ENCODE data around the gene ARFGEF3. TPM values are rescaled to one million over a fixed set of nuclear protein-coding genes. Genes with fewer than 3 reads are reported as not detected.

ARFGEF3 gene
- total and polyA plus RNA-seq, 10 of the 15 experiments (the other 5 are each of a cell fraction or from before 2014, with no cell fraction given): under 0.01 to 0.08 (median 0.02) TPM; not detected in 1

GRCh38 chr6:138328210-138328609, 166.5 kb downstream of the ARFGEF3 start:
- no peaks in the 10 kb centered on the region for H3K79me2 ChIP-seq (ENCODE audit: control insufficient read depth, insufficient read depth, low read length)
- DNase-seq (ENCODE audit: low read depth, low spot score) (no peak), FAIRE-seq (no peak), ATAC-seq (no peak)
- no peaks in the 10 kb centered on the region for H3K36me3 ChIP-seq (ENCODE audit: control insufficient read depth in 2 of 2, insufficient read depth in 2 of 2, low read length in 1 of 2)
- POLR2A ChIA-PET: no interaction called here
- no peaks in the 10 kb centered on the region for H4K20me1 ChIP-seq (ENCODE audit: control insufficient read depth, insufficient read depth)
- H3K27me3 ChIP-seq (replicated peaks in 1 of 2; ENCODE audit: control insufficient read depth in 2 of 2, insufficient read depth in 2 of 2, low read length in 1 of 2): no peaks in the 10 kb centered on the region
- RAD21 ChIA-PET (ENCODE audit: unreplicated experiment): no interaction called here
- no TSS peak for BruUV-seq (replicated peaks)
- SMC1A ChIA-PET (ENCODE audit: uncharacterized antibody, unreplicated experiment): no interaction called here
- H3K4me1 ChIP-seq (ENCODE audit: control insufficient read depth, insufficient read depth, low read length): no peaks in the 10 kb centered on the region
- H3K27ac ChIP-seq (ENCODE audit: control insufficient read depth, insufficient read depth): no peak overlapping the region
- CTCF ChIA-PET: interaction anchor here (0.5 kb wide), 1 partner anchor 52 kb away, joined by 4 read pairs; no protein-coding TSS in a partner anchor
- TF ChIP-seq E2F4 (IDR thresholded peaks at IDR 0.05; ENCODE audit: low read depth, low read length): no peak
- TF ChIP-seq USF1 (IDR thresholded peaks at IDR 0.05; ENCODE audit: borderline replicate concordance, extremely low read length, insufficient read depth, low read depth, low read length): no peak
- no peak for TF ChIP-seq BRCA1 (IDR thresholded peaks at IDR 0.05; ENCODE audit: low read depth, low read length)
- no peak for TF ChIP-seq MEF2B (IDR thresholded peaks at IDR 0.05; ENCODE audit: partially characterized antibody, poor library complexity, severe bottlenecking)
- TF ChIP-seq CREM (IDR thresholded peaks at IDR 0.05; ENCODE audit: low read depth): no peak
- TF ChIP-seq POLR2A (IDR thresholded peaks at IDR 0.05; ENCODE audit: low read depth, low read length): no peak
- no peak for TF ChIP-seq HDAC2 (IDR thresholded peaks at IDR 0.05)
- TF ChIP-seq CHD1 (IDR thresholded peaks at IDR 0.05; ENCODE audit: low read depth, low read length): no peak
- TF ChIP-seq USF2 (IDR thresholded peaks at IDR 0.05; ENCODE audit: borderline replicate concordance, low read depth, low read length): no peak
- no peak overlapping the region for H3K4me2 ChIP-seq (ENCODE audit: control insufficient read depth, insufficient read depth)
- no peak overlapping the region for H3K4me3 ChIP-seq
- in situ Hi-C loops (cut with MboI) (no loop called here), intact Hi-C loops (cut with micrococcal nuclease; ENCODE audit: unreplicated experiment) (no loop called here)
- no peak overlapping the region for H2AFZ ChIP-seq (ENCODE audit: control insufficient read depth, low read depth, low read length)
- WGBS (ENCODE audit: insufficient coverage, insufficient replicate concordance, low lambda C conversion rate, missing lambda C conversion rate): 33% methylated on average over 3 of the region's 3 CpGs
- H3K9ac ChIP-seq (ENCODE audit: control insufficient read depth, insufficient read depth, low read length): no peak overlapping the region
- H3K9me3 ChIP-seq (replicated peaks; ENCODE audit: control insufficient read depth, insufficient read depth, low read length): no peaks in the 10 kb centered on the region

All from GM12878 (cell line).